H9 (cell line): ENCODE results near the gene RNF217. TPM values are rescaled to one million over a fixed set of nuclear protein-coding genes. Genes with fewer than 3 reads are reported as not detected.

Experiments used
- DNase-seq: peaks from one replicate; pipeline ENCODE4 v3.0.0-alpha.2; 2017
- H2AFZ ChIP-seq: one replicate; pipeline ENCODE4 v1.6.1; 2013; ENCODE audit warnings: mild to moderate bottlenecking, low read length, control low read depth, moderate library complexity
- H2AK5ac ChIP-seq: 2 replicates; pipeline ENCODE4 v1.6.1; 2013; ENCODE audit warnings: low read length, control low read depth, mixed read lengths; ENCODE audit not compliant: insufficient read length
- H2BK120ac ChIP-seq: one replicate; pipeline ENCODE4 v1.6.1; 2013; ENCODE audit warnings: low read depth, mild to moderate bottlenecking, low read length, control low read depth, inconsistent platforms; ENCODE audit not compliant: poor library complexity, severe bottlenecking
- H2BK12ac ChIP-seq: 2 replicates; pipeline ENCODE4 v1.6.1; 2013; ENCODE audit warnings: low read length, control low read depth, mixed read lengths, low read depth; ENCODE audit not compliant: insufficient read length
- H2BK15ac ChIP-seq: 2 replicates; pipeline ENCODE4 v1.6.1; 2013; ENCODE audit warnings: low read depth, low read length, control low read depth
- H2BK20ac ChIP-seq: one replicate; pipeline ENCODE4 v1.6.1; 2013; ENCODE audit warnings: low read depth, mild to moderate bottlenecking, low read length, control low read depth, inconsistent platforms; ENCODE audit not compliant: poor library complexity, severe bottlenecking
- H2BK5ac ChIP-seq: 2 replicates; pipeline ENCODE4 v1.6.1; 2013; ENCODE audit warnings: low read length, control low read depth, mixed read lengths; ENCODE audit not compliant: insufficient read length
- H3K14ac ChIP-seq: 2 replicates; pipeline ENCODE4 v1.6.1; 2013; ENCODE audit warnings: low read length, control low read depth; ENCODE audit not compliant: insufficient read depth
- H3K18ac ChIP-seq: 2 replicates; pipeline ENCODE4 v1.6.1; 2013; ENCODE audit warnings: low read depth, mild to moderate bottlenecking, mixed read lengths, low read length, control low read depth; ENCODE audit not compliant: insufficient read length
- H3K23ac ChIP-seq: 2 replicates; pipeline ENCODE4 v1.6.1; 2013; ENCODE audit warnings: low read length, control low read depth, mixed read lengths, low read depth; ENCODE audit not compliant: insufficient read length
- H3K23me2 ChIP-seq: 2 replicates; pipeline ENCODE4 v1.6.1; 2013; ENCODE audit warnings: low read depth, mild to moderate bottlenecking, mixed read lengths, low read length, control low read depth; ENCODE audit not compliant: insufficient read length, poor library complexity, severe bottlenecking
- H3K27ac ChIP-seq: 2 replicates; pipeline ENCODE4 v1.5.1; 2013; ENCODE audit warnings: low read length, control low read depth, mixed read lengths, low read depth; ENCODE audit not compliant: insufficient read length
- H3K27me3 ChIP-seq: 2 replicates; pipeline ENCODE4 v1.6.1; 2013; ENCODE audit warnings: low read length, control low read depth, inconsistent platforms; ENCODE audit not compliant: insufficient read depth
- H3K4ac ChIP-seq: 2 replicates; pipeline ENCODE4 v1.6.1; 2013; ENCODE audit warnings: low read depth, mild to moderate bottlenecking, control low read depth, inconsistent platforms, low read length, moderate library complexity
- H3K4me1 ChIP-seq: 2 replicates; pipeline ENCODE4 v1.6.1; 2013; ENCODE audit warnings: low read length, control low read depth, inconsistent platforms; ENCODE audit not compliant: insufficient read depth
- H3K4me2 ChIP-seq: 2 replicates; pipeline ENCODE4 v1.6.1; 2013; ENCODE audit warnings: low read length, control low read depth, mixed read lengths; ENCODE audit not compliant: insufficient read length, insufficient read depth
- H3K56ac ChIP-seq: 2 replicates; pipeline ENCODE4 v1.6.1; 2013; ENCODE audit warnings: low read depth, mild to moderate bottlenecking, mixed read lengths, low read length, control low read depth; ENCODE audit not compliant: insufficient read length
- H3K79me1 ChIP-seq: 2 replicates; pipeline ENCODE4 v1.6.1; 2013; ENCODE audit warnings: low read depth, mild to moderate bottlenecking, moderate library complexity, low read length, control low read depth, inconsistent platforms; ENCODE audit not compliant: insufficient read depth, poor library complexity, severe bottlenecking
- H3K79me2 ChIP-seq: 2 replicates; pipeline ENCODE4 v1.6.1; 2013; ENCODE audit warnings: low read length, control low read depth, inconsistent platforms; ENCODE audit not compliant: insufficient read depth
- H3K9ac ChIP-seq: 2 replicates; pipeline ENCODE4 v1.6.1; 2013; ENCODE audit warnings: low read length, control low read depth, mixed read lengths; ENCODE audit not compliant: insufficient read length; ENCODE audit errors: extremely low read depth
- H3K9me3 ChIP-seq: one replicate; pipeline ENCODE4 v1.6.1; 2013; ENCODE audit warnings: low read depth, low read length, inconsistent platforms; ENCODE audit not compliant: control insufficient read depth
- H3T11ph ChIP-seq: one replicate; pipeline ENCODE4 v1.6.1; 2013; ENCODE audit warnings: mild to moderate bottlenecking, low read length, control low read depth, inconsistent platforms
- H4K20me1 ChIP-seq: one replicate; pipeline ENCODE4 v1.6.1; 2013; ENCODE audit not compliant: control insufficient read depth, insufficient read length, insufficient read depth
- H4K5ac ChIP-seq: 2 replicates; pipeline ENCODE4 v1.6.1; 2013; ENCODE audit warnings: low read depth, mild to moderate bottlenecking, mixed read lengths, low read length, control low read depth; ENCODE audit not compliant: insufficient read length
- H4K8ac ChIP-seq: replicated peaks from 2 replicates; pipeline ENCODE4 v1.6.1; 2013; ENCODE audit warnings: low read length, control low read depth, mixed read lengths, low read depth; ENCODE audit not compliant: insufficient read length
- H4K91ac ChIP-seq: 2 replicates; pipeline ENCODE4 v1.6.1; 2013; ENCODE audit warnings: low read depth, mild to moderate bottlenecking, moderate library complexity, mixed read lengths, low read length, control low read depth; ENCODE audit not compliant: insufficient read length
- H3K27ac Mint-ChIP-seq, 3 experiments: 2 replicates in 2 of 3; 3 replicates in 1 of 3; pipeline ENCODE4 v1.8.0; 2020 to 2021; ENCODE audit warnings: mixed read lengths in 3 of 3, mild to moderate bottlenecking in 1 of 3, moderate library complexity in 1 of 3
- H3K27me3 Mint-ChIP-seq: 2 replicates; pipeline ENCODE4 v1.8.0; 2021; ENCODE audit warnings: low read depth, mild to moderate bottlenecking, moderate library complexity, mixed read lengths
- H3K36me3 Mint-ChIP-seq, 3 experiments: 2 replicates in 2 of 3; 3 replicates in 1 of 3; pipeline ENCODE4 v1.8.0; 2020 to 2021; ENCODE audit warnings: low read depth in 3 of 3, mixed read lengths in 3 of 3; ENCODE audit not compliant: insufficient read depth in 1 of 3
- H3K4me1 Mint-ChIP-seq, 2 experiments: 2 replicates each; pipeline ENCODE4 v1.8.0; 2020; ENCODE audit warnings: mixed read lengths in 2 of 2
- H3K4me3 Mint-ChIP-seq, 2 experiments: 2 replicates in 1 of 2; 3 replicates in 1 of 2; pipeline ENCODE4 v1.8.0; 2020 to 2021; ENCODE audit warnings: mild to moderate bottlenecking in 2 of 2, mixed read lengths in 2 of 2, moderate library complexity in 1 of 2
- H3K9me3 Mint-ChIP-seq, 2 experiments: 2 replicates in 1 of 2; 3 replicates in 1 of 2; pipeline ENCODE4 v1.8.0; 2020; ENCODE audit warnings: mild to moderate bottlenecking in 2 of 2, mixed read lengths in 2 of 2, moderate library complexity in 1 of 2
- WGBS: extraction: QIAGEN DNeasy Blood & Tissue Kit; methylation state at CpG from one replicate; pipeline ENCODE4 v1.1.7; 2013; ENCODE audit warnings: missing lambda C conversion rate, low lambda C conversion rate, mixed read lengths; ENCODE audit not compliant: insufficient read length; ENCODE audit errors: extremely low coverage; 5-methylcytosine and 5-hydroxymethylcytosine counted together
- total RNA-seq: library from RNA; stranded (reverse); gene quantifications from 2 replicates; pipeline ENCODE4 v1.2.1, GENCODE V29; 2021
- TF ChIP-seq, protein P1 (sequence below): fragments of 200-600 bp; sonication (generic); conservative IDR thresholded peaks from 3 replicates; pipeline ENCODE4 v1.8.0; 2021; ENCODE audit warnings: antibody characterized with exemption, mild to moderate bottlenecking

RNF217 gene
- total RNA-seq, 1 experiment from 2014 or later = 9.6 TPM

DNA sequence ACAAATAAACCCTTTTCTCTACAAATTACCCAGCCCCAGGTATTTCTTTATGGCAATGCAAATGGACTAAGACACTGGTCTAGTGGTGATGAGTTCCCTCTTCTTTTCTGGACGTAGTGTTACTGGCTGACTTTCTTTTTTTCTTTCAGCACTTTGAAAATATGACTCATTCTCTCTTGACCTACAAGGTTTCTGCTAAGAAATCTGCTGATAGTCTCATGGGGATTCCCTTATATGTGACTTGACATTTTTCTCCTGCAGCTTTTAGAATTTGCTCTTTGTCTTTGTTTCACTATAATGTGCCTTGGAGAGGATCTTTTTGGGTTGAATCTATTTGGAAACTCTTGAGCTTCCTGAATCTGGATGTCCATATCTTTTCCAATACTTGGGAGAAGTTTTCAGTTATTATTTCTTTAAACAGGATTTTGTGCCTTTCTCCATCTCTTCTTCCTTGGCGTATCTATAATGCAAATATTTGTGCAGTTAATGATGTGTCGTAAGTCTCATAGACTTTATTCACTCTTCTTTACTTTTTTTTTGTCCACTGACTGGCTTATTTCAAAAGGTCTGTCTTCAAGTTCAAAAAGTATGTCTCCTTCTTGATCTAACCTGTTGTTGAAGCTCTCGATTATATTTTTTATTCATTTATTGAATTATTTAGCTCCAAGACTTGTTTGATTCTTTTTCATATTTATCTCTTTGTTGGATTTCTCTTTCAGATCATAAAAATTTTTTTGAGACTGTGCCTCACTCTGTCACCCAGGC, 149.2 kb downstream of the RNF217 start:
- no peak overlapping the region for H2AK5ac ChIP-seq
- no peak overlapping the region for H3K9ac ChIP-seq
- no peaks in the 10 kb centered on the region for H3K4me1 Mint-ChIP-seq
- H3K4me3 Mint-ChIP-seq = no peak overlapping the region
- H4K8ac ChIP-seq = no peak overlapping the region
- no peak overlapping the region for H3T11ph ChIP-seq
- no peak overlapping the region for H4K91ac ChIP-seq
- TF ChIP-seq, protein P1, sequence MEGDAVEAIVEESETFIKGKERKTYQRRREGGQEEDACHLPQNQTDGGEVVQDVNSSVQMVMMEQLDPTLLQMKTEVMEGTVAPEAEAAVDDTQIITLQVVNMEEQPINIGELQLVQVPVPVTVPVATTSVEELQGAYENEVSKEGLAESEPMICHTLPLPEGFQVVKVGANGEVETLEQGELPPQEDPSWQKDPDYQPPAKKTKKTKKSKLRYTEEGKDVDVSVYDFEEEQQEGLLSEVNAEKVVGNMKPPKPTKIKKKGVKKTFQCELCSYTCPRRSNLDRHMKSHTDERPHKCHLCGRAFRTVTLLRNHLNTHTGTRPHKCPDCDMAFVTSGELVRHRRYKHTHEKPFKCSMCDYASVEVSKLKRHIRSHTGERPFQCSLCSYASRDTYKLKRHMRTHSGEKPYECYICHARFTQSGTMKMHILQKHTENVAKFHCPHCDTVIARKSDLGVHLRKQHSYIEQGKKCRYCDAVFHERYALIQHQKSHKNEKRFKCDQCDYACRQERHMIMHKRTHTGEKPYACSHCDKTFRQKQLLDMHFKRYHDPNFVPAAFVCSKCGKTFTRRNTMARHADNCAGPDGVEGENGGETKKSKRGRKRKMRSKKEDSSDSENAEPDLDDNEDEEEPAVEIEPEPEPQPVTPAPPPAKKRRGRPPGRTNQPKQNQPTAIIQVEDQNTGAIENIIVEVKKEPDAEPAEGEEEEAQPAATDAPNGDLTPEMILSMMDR = no peak
- DNase-seq = no peak
- H3K4ac ChIP-seq = no peak overlapping the region
- no peak overlapping the region for H3K23ac ChIP-seq
- H3K9me3 ChIP-seq = no peaks in the 10 kb centered on the region
- no peaks in the 10 kb centered on the region for H4K20me1 ChIP-seq
- H3K9me3 Mint-ChIP-seq = peaks cover 27 to 37% of the 10 kb centered on the region in 2 experiments
- H3K56ac ChIP-seq = no peak overlapping the region
- no peaks in the 10 kb centered on the region for H3K79me1 ChIP-seq
- no peaks in the 10 kb centered on the region for H3K79me2 ChIP-seq
- H2BK12ac ChIP-seq = no peak overlapping the region
- H3K27me3 ChIP-seq = no peaks in the 10 kb centered on the region
- no peak overlapping the region for H3K27ac Mint-ChIP-seq
- no peak overlapping the region for H4K5ac ChIP-seq
- no peaks in the 10 kb centered on the region for H3K4me1 ChIP-seq
- peaks cover 8 to 35% (median 13%) of the 10 kb centered on the region in 3 experiments for H3K36me3 Mint-ChIP-seq
- H3K18ac ChIP-seq = no peak overlapping the region
- H2BK120ac ChIP-seq = no peak overlapping the region
- whole genome bisulfite sequencing = no CpG with 5 or more reads among the region's 4 CpGs
- H3K4me2 ChIP-seq = no peak overlapping the region
- no peak overlapping the region for H2BK5ac ChIP-seq
- H2BK15ac ChIP-seq = no peak overlapping the region
- no peaks in the 10 kb centered on the region for H3K27me3 Mint-ChIP-seq
- no peak overlapping the region for H3K27ac ChIP-seq
- no peak overlapping the region for H2AFZ ChIP-seq
- H2BK20ac ChIP-seq = no peak overlapping the region
- no peaks in the 10 kb centered on the region for H3K23me2 ChIP-seq
- no peak overlapping the region for H3K14ac ChIP-seq
